Suprapubic skin (tissue), 4 donors: ENCODE measurements around the gene NUP93. TPM values are rescaled to one million over a fixed set of nuclear protein-coding genes. Genes with fewer than 3 reads are reported as not detected.

Experiments
- DNase-seq, 2 donors: peaks; one replicate each; pipeline ENCODE4 v3.0.0-alpha.2; 2019; ENCODE audit warnings: low spot score in 2 of 2
- H3K27ac ChIP-seq: fragments of 200-600 bp; sonication (generic); one replicate; pipeline ENCODE4 v1.5.1; 2019
- H3K27me3 ChIP-seq: fragments of 200-600 bp; sonication (generic); one replicate; pipeline ENCODE4 v1.5.1; 2019
- H3K36me3 ChIP-seq: fragments of 200-600 bp; sonication (generic); one replicate; pipeline ENCODE4 v1.5.1; 2019
- H3K4me1 ChIP-seq: fragments of 200-600 bp; sonication (generic); one replicate; pipeline ENCODE4 v1.5.1; 2019
- H3K4me3 ChIP-seq: fragments of 200-600 bp; sonication (generic); one replicate; pipeline ENCODE4 v1.5.1; 2019; ENCODE audit warnings: mild to moderate bottlenecking
- H3K9me3 ChIP-seq: fragments of 200-600 bp; sonication (generic); one replicate; pipeline ENCODE4 v1.5.1; 2019
- EP300 ChIP-seq: sonication (generic); formaldehyde crosslinking; IDR thresholded peaks from one replicate; pipeline ENCODE4 v1.6.1; 2017; ENCODE audit warnings: antibody characterized with exemption
- POLR2A ChIP-seq, 2 donors: fragments of 450-650 bp; IDR thresholded peaks; one replicate each; pipeline ENCODE4 v1.6.1; 2017; ENCODE audit warnings: antibody characterized with exemption in 2 of 2, mild to moderate bottlenecking in 2 of 2, moderate library complexity in 2 of 2
- POLR2AphosphoS5 ChIP-seq, 3 donors: sonication (generic); formaldehyde crosslinking; IDR thresholded peaks; one replicate each; pipeline ENCODE4 v1.6.1; 2017; ENCODE audit warnings: antibody characterized with exemption in 3 of 3
- WGBS: methylation state at CpG from one replicate; pipeline ENCODE4 v1.1.5; 2018; 5-methylcytosine and 5-hydroxymethylcytosine counted together
- total RNA-seq, 4 donors: library from RNA; depleted of rRNA; stranded (reverse); fragments of >200 nt; gene quantifications; one replicate each; pipeline ENCODE4 v1.1.0, GENCODE V29; 2016
- TF ChIP-seq, protein P1 (sequence below), 2 donors: fragments of 200-600 bp in 1 of 2; fragments of 450-650 bp in 1 of 2; sonication (generic) in 1 of 2; IDR thresholded peaks; one replicate each; pipeline ENCODE4 v1.5.1; 2016 to 2019; ENCODE audit warnings: antibody characterized with exemption in 2 of 2, mild to moderate bottlenecking in 1 of 2, moderate library complexity in 1 of 2

The NUP93 gene
- total RNA-seq, 4 donors from 2014 or later: 27.9 to 56.6 (median 44.1) TPM

DNA sequence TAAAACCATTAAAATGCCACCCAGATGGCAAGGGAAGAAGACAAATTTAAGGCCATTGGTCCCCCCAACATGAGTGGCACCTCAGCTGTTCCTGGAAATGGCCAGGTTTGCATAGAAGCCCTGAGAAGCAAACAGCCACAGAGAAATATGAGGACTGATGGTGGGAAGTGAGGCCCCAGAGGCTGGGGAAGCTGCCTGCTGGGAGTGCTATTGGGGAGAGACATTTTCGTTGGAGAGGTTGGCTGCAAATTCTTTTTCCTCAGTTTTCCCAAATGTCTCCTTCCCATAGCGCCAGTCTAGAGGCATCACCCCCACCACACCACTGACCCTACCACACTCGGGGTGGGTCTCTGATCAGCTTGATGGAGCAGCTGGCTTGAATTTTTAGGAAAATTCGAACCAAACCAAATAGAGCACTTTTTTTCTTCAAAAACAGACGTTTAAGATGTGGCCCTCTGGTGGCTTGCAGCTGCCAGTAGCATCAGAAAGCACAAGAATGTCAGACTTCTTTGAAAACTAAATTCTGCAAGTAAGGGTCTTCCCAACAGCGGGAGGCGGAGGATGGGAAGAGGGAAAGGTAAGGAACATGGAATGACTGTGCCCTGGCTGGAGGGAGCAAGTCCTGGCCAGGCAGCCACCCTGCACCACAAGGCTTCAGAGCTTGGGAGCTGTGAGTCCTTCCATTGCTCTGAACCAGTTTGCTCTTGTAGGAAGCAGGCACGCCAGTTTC, 121.9 kb downstream of the NUP93 start:
- TF ChIP-seq POLR2A (IDR thresholded peaks at IDR 0.05) (no peak), POLR2AphosphoS5 (IDR thresholded peaks at IDR 0.05) (no peak)
- TF ChIP-seq, protein P1, sequence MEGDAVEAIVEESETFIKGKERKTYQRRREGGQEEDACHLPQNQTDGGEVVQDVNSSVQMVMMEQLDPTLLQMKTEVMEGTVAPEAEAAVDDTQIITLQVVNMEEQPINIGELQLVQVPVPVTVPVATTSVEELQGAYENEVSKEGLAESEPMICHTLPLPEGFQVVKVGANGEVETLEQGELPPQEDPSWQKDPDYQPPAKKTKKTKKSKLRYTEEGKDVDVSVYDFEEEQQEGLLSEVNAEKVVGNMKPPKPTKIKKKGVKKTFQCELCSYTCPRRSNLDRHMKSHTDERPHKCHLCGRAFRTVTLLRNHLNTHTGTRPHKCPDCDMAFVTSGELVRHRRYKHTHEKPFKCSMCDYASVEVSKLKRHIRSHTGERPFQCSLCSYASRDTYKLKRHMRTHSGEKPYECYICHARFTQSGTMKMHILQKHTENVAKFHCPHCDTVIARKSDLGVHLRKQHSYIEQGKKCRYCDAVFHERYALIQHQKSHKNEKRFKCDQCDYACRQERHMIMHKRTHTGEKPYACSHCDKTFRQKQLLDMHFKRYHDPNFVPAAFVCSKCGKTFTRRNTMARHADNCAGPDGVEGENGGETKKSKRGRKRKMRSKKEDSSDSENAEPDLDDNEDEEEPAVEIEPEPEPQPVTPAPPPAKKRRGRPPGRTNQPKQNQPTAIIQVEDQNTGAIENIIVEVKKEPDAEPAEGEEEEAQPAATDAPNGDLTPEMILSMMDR (IDR thresholded peaks at IDR 0.05): peak in 1 of 2 donors; percentile 12
- no peak overlapping the region for H3K4me3 ChIP-seq
- no peaks in the 10 kb centered on the region for H3K9me3 ChIP-seq
- peak in 1 of 2 donors; percentile 40 for DNase-seq
- peaks cover 19% of the 10 kb centered on the region for H3K4me1 ChIP-seq
- WGBS: 66% methylated on average over 8 of the region's 8 CpGs
- H3K27ac ChIP-seq: no peak overlapping the region
- no peaks in the 10 kb centered on the region for H3K27me3 ChIP-seq
- no peaks in the 10 kb centered on the region for H3K36me3 ChIP-seq

DNA sequence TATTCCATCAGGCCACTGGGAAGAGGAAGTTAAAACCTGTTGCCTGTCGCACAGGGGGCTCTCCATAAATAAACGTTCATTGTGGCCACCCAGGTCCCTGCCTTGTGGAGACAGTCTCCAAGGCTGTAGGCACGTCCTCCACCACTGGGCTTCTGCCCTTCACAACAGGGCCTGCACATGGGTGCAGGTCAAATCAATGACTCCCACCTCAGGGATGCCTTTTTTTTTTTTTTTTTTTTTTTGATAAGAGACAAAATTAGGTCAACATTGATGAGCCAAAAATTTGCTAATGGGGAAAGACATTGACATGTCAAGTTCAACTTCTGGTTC, 122.4 kb downstream of the NUP93 start:
- no peaks in the 10 kb centered on the region for H3K27me3 ChIP-seq
- no peaks in the 10 kb centered on the region for H3K9me3 ChIP-seq
- H3K4me3 ChIP-seq: no peak overlapping the region
- TF ChIP-seq, protein P1 (IDR thresholded peaks at IDR 0.05): no peak
- TF ChIP-seq POLR2A (IDR thresholded peaks at IDR 0.05) (no peak), POLR2AphosphoS5 (IDR thresholded peaks at IDR 0.05) (no peak), EP300 (no peak)
- WGBS: 73% methylated on average over 3 of the region's 3 CpGs
- peaks cover 19% of the 10 kb centered on the region for H3K4me1 ChIP-seq
- DNase-seq: peak in 1 of 2 donors; percentile 31
- no peaks in the 10 kb centered on the region for H3K36me3 ChIP-seq
- no peak overlapping the region for H3K27ac ChIP-seq

DNA sequence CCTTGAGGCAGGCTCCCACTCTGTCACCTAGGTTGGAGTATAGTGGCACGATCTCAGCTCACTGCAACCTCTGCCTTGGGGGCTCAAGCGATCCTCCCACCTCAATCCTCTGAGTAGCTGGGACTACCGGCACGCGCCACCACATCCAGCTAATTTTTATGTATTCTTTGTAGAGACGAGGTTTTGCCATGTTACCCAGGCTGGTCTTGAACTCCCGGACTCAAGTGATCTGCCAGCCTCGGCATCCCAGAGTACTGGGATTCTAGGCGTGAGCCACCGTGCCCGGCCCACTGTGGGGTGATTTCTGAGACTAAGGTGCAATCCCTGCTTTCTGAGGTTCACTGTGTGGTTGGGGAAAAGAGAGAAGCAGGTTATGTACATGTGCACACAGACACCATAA, 123.0 kb downstream of the NUP93 start:
- Histone ChIP-seq H3K27ac (no peak overlapping the region), H3K36me3 (no peaks in the 10 kb centered on the region), H3K27me3 (no peaks in the 10 kb centered on the region), H3K9me3 (no peaks in the 10 kb centered on the region), H3K4me3 (no peak overlapping the region), H3K4me1 (peaks cover 15% of the 10 kb centered on the region)
- DNase-seq: peak in 1 of 2 donors; percentile 19
- WGBS: 98% methylated on average over 11 of the region's 11 CpGs
- TF ChIP-seq EP300 (no peak), POLR2AphosphoS5 (IDR thresholded peaks at IDR 0.05) (no peak), POLR2A (IDR thresholded peaks at IDR 0.05) (no peak)
- TF ChIP-seq, protein P1 (IDR thresholded peaks at IDR 0.05): no peak

DNA sequence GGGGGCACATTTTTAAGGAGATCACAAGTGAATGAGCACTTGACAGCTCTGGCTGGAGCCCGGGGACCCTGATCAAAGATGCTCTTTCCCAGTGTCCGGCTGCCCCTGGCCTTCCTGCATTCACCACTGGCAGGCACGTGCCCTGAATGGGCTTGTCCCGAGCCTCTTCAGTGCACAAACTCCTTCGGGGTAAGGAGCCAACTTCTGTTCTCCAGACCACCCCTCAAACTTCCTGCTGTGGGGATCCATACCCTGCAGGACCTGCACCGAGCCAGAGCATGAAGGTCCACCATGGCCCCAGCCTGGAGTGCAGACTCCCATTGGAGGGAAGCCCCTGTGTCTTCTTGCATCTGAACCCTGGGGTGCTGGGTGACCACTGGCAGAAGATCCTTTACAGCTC, 125.3 kb downstream of the NUP93 start:
- TF ChIP-seq POLR2AphosphoS5 (IDR thresholded peaks at IDR 0.05) (no peak), EP300 (no peak), POLR2A (IDR thresholded peaks at IDR 0.05) (no peak)
- TF ChIP-seq, protein P1 (IDR thresholded peaks at IDR 0.05): no peak
- Histone ChIP-seq H3K27me3 (no peaks in the 10 kb centered on the region), H3K4me3 (no peak overlapping the region), H3K4me1 (no peaks in the 10 kb centered on the region), H3K36me3 (no peaks in the 10 kb centered on the region), H3K27ac (no peak overlapping the region), H3K9me3 (no peaks in the 10 kb centered on the region)
- WGBS: 97% methylated on average over 6 of the region's 6 CpGs
- DNase-seq: peak in 1 of 2 donors; percentile 49

DNA sequence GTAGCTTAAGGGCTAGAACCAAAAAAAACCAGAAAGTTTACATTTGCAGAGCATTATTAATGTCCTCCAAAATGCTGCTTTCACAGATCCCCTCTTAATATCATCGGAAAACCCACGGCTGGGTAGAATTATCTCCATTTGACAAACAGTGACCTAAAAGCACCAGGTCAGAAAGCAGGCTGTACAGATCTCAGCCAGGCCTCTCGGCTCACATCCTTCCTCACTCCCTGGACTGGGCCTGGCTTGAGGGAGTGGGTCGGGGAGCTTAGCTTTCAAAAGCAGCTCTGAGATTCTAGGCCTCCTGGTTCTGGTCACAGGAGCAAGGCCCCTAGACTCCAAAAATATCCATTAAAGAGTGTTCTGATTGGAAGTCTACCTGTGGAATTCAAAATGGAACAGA, 126.0 kb downstream of the NUP93 start:
- TF ChIP-seq POLR2A (IDR thresholded peaks at IDR 0.05): no peak
- TF ChIP-seq POLR2AphosphoS5 (IDR thresholded peaks at IDR 0.05): no peak
- TF ChIP-seq EP300: no peak
- TF ChIP-seq, protein P1 (IDR thresholded peaks at IDR 0.05): no peak
- Histone ChIP-seq H3K27ac (no peak overlapping the region), H3K4me3 (no peak overlapping the region), H3K9me3 (no peaks in the 10 kb centered on the region), H3K27me3 (no peaks in the 10 kb centered on the region), H3K4me1 (no peaks in the 10 kb centered on the region), H3K36me3 (no peaks in the 10 kb centered on the region)
- no peak for DNase-seq
- WGBS: 82% methylated on average over 4 of the region's 4 CpGs
